ENCODE results near the gene GABPB2. TPM values are rescaled to one million over a fixed set of nuclear protein-coding genes. Genes with fewer than 3 reads are reported as not detected.

Gene GABPB2
- total and polyA plus RNA-seq, 2 of the 13 experiments (the other 11 are each of a cell fraction or from before 2014, with no cell fraction given): 0.09 TPM; not detected in 1

- TF ChIP-seq ZHX2 (IDR thresholded peaks at IDR 0.05; ENCODE audit: low read depth): no peak
- no peak for TF ChIP-seq ZHX2 (CRISPR knock-in tag; IDR thresholded peaks at IDR 0.05; ENCODE audit: borderline replicate concordance)
- TF ChIP-seq ZNF317 (CRISPR knock-in tag; IDR thresholded peaks at IDR 0.05): peak; percentile 58; the same call in 1 of the 2 replicates
- TF ChIP-seq GATA4 (IDR thresholded peaks at IDR 0.05; ENCODE audit: borderline replicate concordance, low read depth): peak; percentile 49; the same call in 1 of the 2 replicates
- no peak for TF ChIP-seq CENPX (CRISPR knock-in tag; IDR thresholded peaks at IDR 0.05)
- no peak for TF ChIP-seq AGO2 (optimal IDR thresholded peaks at IDR 0.05; ENCODE audit: low read depth, low read length)
- 0 out of 2 replicates have a peak, but pooled peaks have one; percentile 19 for TF ChIP-seq KDM6A (CRISPR knock-in tag; IDR thresholded peaks at IDR 0.05; ENCODE audit: low read depth)
- TF ChIP-seq TERF1 (CRISPR knock-in tag; IDR thresholded peaks at IDR 0.05): no peak
- TF ChIP-seq MAX (IDR thresholded peaks at IDR 0.05): no peak
- TF ChIP-seq ZNF549 (CRISPR knock-in tag; IDR thresholded peaks at IDR 0.05): 0 out of 2 replicates have a peak, but pooled peaks have one; percentile 64
- no peak for TF ChIP-seq AGO1 (IDR thresholded peaks at IDR 0.05; ENCODE audit: low read depth, low read length, poor library complexity, severe bottlenecking)
- TF ChIP-seq ZNF275 (CRISPR knock-in tag; IDR thresholded peaks at IDR 0.05; ENCODE audit: borderline replicate concordance): 0 out of 2 replicates have a peak, but pooled peaks have one; percentile 80
- TF ChIP-seq RNF219 (CRISPR knock-in tag; IDR thresholded peaks at IDR 0.05): peak; percentile 23; the same call in 1 of the 2 replicates
- TF ChIP-seq MAFG (CRISPR knock-in tag; IDR thresholded peaks at IDR 0.05): no peak
- 0 out of 2 replicates have a peak, but pooled peaks have one; percentile 47 for TF ChIP-seq ZMAT3 (CRISPR knock-in tag; conservative IDR thresholded peaks at IDR 0.05)
- TF ChIP-seq IKZF5 (CRISPR knock-in tag; IDR thresholded peaks at IDR 0.05): peak; percentile 58; the same call in 1 of the 2 replicates
Observed at GRCh38 chr1:151146412-151147131, 76.0 kb downstream of the GABPB2 start, which contains the start of gene SEMA6C (continued).
